GM23248 (cell line): ENCODE measurements around the gene C9orf72. TPM values are rescaled to one million over a fixed set of nuclear protein-coding genes. Genes with fewer than 3 reads are reported as not detected.

ENCODE experiments used
- DNase-seq: peaks from one replicate; pipeline ENCODE4 v3.0.0-alpha.2; 2015
- H2AFZ ChIP-seq: fragments of 200-600 bp; sonication (generic); 2 replicates; pipeline ENCODE4 v1.6.1; 2016; ENCODE audit warnings: antibody characterized with exemption
- H3F3A ChIP-seq: fragments of 200-600 bp; sonication (generic); 2 replicates; pipeline ENCODE4 v1.6.1; 2016; ENCODE audit warnings: mild to moderate bottlenecking, antibody characterized with exemption, mixed run types; ENCODE audit not compliant: insufficient read depth
- H3K27ac ChIP-seq: fragments of 200-600 bp; sonication (generic); 2 replicates; pipeline ENCODE4 v1.5.1; 2016; ENCODE audit warnings: mild to moderate bottlenecking
- H3K27me3 ChIP-seq: fragments of 200-600 bp; sonication (generic); replicated peaks from 2 replicates; pipeline ENCODE4 v1.6.1; 2016; ENCODE audit warnings: mild to moderate bottlenecking; ENCODE audit not compliant: insufficient read depth
- H3K36me3 ChIP-seq: fragments of 200-600 bp; sonication (generic); 2 replicates; pipeline ENCODE4 v1.6.1; 2016; ENCODE audit warnings: low read depth, mild to moderate bottlenecking
- H3K4me1 ChIP-seq: fragments of 200-600 bp; sonication (generic); 2 replicates; pipeline ENCODE4 v1.6.1; 2016; ENCODE audit warnings: mild to moderate bottlenecking; ENCODE audit not compliant: insufficient read depth
- H3K4me2 ChIP-seq: fragments of 200-600 bp; sonication (generic); one replicate; pipeline ENCODE4 v1.6.1; 2016; ENCODE audit warnings: mild to moderate bottlenecking; ENCODE audit not compliant: unreplicated experiment
- H3K4me3 ChIP-seq: fragments of 200-600 bp; sonication (generic); 2 replicates; pipeline ENCODE4 v1.5.1; 2016; ENCODE audit warnings: mild to moderate bottlenecking
- H3K79me2 ChIP-seq: fragments of 200-600 bp; sonication (generic); 2 replicates; pipeline ENCODE4 v1.6.1; 2016; ENCODE audit warnings: mild to moderate bottlenecking; ENCODE audit not compliant: insufficient read depth
- H3K9ac ChIP-seq: fragments of 200-600 bp; sonication (generic); 2 replicates; pipeline ENCODE4 v1.6.1; 2016; ENCODE audit warnings: mild to moderate bottlenecking
- H3K9me2 ChIP-seq: fragments of 200-600 bp; sonication (generic); 2 replicates; pipeline ENCODE4 v1.6.1; 2016; ENCODE audit warnings: mixed run types, mild to moderate bottlenecking, moderate library complexity; ENCODE audit not compliant: insufficient read depth
- H3K9me3 ChIP-seq: fragments of 200-600 bp; sonication (generic); one replicate; pipeline ENCODE4 v1.6.1; 2017; ENCODE audit warnings: low read depth
- H4K20me1 ChIP-seq: fragments of 200-600 bp; sonication (generic); 2 replicates; pipeline ENCODE4 v1.6.0; 2016; ENCODE audit not compliant: insufficient read depth
- EZH2 ChIP-seq: fragments of 200-600 bp; sonication (generic); IDR thresholded peaks from 2 replicates; pipeline ENCODE4 v1.6.1; 2018; ENCODE audit warnings: antibody characterized with exemption, mild to moderate bottlenecking; ENCODE audit not compliant: insufficient read depth, poor library complexity, severe bottlenecking
- EZH2phosphoT487 ChIP-seq: fragments of 200-600 bp; sonication (generic); IDR thresholded peaks from 2 replicates; pipeline ENCODE4 v1.6.1; 2018; ENCODE audit warnings: antibody characterized with exemption, moderate library complexity, mild to moderate bottlenecking, low read depth; ENCODE audit not compliant: insufficient read depth
- WGBS, 2 experiments: methylation state at CpG; one replicate each; pipeline ENCODE4 v1.1.6; 2015 to 2017; ENCODE audit warnings: low lambda C conversion rate in 2 of 2, low coverage in 1 of 2; ENCODE audit errors: missing lambda C conversion rate in 2 of 2; 5-methylcytosine and 5-hydroxymethylcytosine counted together
- in situ Hi-C: fragments of 300-500 bp; cut with MboI; formaldehyde crosslinking; loops from 2 replicates; pipeline ENCODE4 v1.15.0; 2020
- polyA plus RNA-seq: library from polyadenylated mRNA; unstranded; fragments of >200 nt; fragmentation: Nextera tagmentation; extraction: Ambion mirVana; gene quantifications from 2 replicates; pipeline ENCODE4 v1.2.1, GENCODE V29; 2016
- total RNA-seq: library from RNA; depleted of rRNA; stranded (reverse); fragments of >200 nt; shearing (Covaris generic); gene quantifications from 2 replicates; pipeline ENCODE4 v1.2.3, GENCODE V29; 2014

Gene C9orf72
- total and polyA plus RNA-seq, 2 experiments from 2014 or later = 3.3 to 4.0 TPM

DNA sequence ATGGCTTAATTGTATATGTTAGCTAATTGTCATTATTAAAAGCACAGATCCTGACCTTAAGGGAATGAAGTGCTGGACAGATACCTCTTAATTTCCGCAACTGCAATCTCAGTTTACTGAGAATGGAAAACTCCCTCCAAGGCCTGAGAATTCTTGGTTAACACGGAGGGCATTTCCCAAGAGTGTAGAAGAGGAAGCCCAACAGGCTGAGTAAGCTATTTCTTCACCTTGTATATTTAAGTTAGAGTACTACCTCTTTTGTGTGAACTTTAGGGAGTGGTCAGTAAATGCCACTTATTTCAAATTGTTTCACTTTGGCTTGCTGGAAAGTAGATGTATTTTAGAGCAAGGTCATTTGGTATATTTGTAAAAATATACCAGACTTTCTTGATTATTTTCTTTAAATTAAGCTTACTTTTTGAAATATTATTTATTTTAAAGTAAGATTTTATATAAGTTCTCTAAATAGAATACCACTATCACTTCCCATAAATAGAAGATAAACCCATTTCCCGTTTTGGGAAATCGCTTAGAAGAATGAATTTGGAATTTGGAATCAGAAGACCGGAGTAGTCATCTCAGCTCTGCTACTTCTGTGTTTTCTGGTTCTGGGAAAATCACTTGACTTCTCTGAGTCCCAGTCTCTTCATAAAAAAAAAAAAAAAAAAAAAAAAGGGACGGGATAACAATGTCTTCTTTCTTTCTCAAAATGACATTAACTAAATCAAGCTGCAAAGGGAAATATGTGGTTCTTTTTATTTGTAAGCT lies 26.0 kb upstream of the C9orf72 start:
- H3K27me3 ChIP-seq = no peaks in the 10 kb centered on the region
- in situ Hi-C loops = no loop called here
- H3K9me2 ChIP-seq = no peaks in the 10 kb centered on the region

GRCh38 chr9:27595733-27596132 lies 22.5 kb upstream of the C9orf72 start:
- no peak for TF ChIP-seq EZH2phosphoT487
- no peak for TF ChIP-seq EZH2
- Histone ChIP-seq H3K27me3 (no peaks in the 10 kb centered on the region), H3K9me2 (no peaks in the 10 kb centered on the region), H3K36me3 (no peaks in the 10 kb centered on the region), H4K20me1 (no peaks in the 10 kb centered on the region), H3K4me1 (no peaks in the 10 kb centered on the region), H2AFZ (no peak overlapping the region), H3K9ac (no peak overlapping the region), H3K4me2 (no peak overlapping the region), H3K79me2 (no peaks in the 10 kb centered on the region), H3K27ac (no peak overlapping the region), H3F3A (no peaks in the 10 kb centered on the region), H3K9me3 (no peaks in the 10 kb centered on the region), H3K4me3 (no peak overlapping the region)
- in situ Hi-C loops = no loop called here
- 58 to 62% methylated on average over 13 of the region's 13 CpGs for WGBS, 2 experiments
- DNase-seq = no peak

More for the DNA sequence above, 26.0 kb upstream of the C9orf72 start:
- Histone ChIP-seq H4K20me1 (no peaks in the 10 kb centered on the region), H3K4me3 (no peak overlapping the region), H3K4me2 (no peak overlapping the region), H2AFZ (no peak overlapping the region), H3K9ac (no peak overlapping the region), H3K27ac (no peak overlapping the region), H3F3A (no peaks in the 10 kb centered on the region), H3K9me3 (no peaks in the 10 kb centered on the region), H3K79me2 (no peaks in the 10 kb centered on the region), H3K4me1 (no peaks in the 10 kb centered on the region), H3K36me3 (no peaks in the 10 kb centered on the region)
- DNase-seq = no peak
- TF ChIP-seq EZH2phosphoT487 = no peak
- TF ChIP-seq EZH2 = no peak
- 54 to 56% methylated on average over 6 of the region's 6 CpGs for WGBS, 2 experiments

DNA sequence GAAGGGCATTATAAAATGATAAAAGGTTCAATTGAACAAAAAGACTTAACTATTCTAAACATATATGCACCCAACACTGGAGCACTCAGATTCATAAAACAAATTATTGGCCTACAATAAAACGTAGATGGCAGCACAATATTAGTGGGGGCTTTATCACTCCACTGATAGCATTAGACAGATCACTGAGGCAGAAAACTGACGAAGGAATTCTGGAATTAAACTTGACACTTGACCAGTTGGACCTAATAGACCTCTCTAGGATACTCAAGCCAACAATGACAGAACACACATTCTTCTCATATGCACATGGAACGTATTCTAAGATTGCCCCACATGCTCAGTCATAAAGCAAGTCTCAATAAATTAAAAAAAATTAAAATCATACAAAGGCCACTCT lies 18.4 kb upstream of the C9orf72 start:
- H3K4me1 ChIP-seq = no peaks in the 10 kb centered on the region
- H3K9me2 ChIP-seq = no peaks in the 10 kb centered on the region
- no peaks in the 10 kb centered on the region for H3F3A ChIP-seq
- no peaks in the 10 kb centered on the region for H4K20me1 ChIP-seq
- H3K4me3 ChIP-seq = no peak overlapping the region
- H2AFZ ChIP-seq = no peak overlapping the region
- no peak overlapping the region for H3K9ac ChIP-seq
- H3K79me2 ChIP-seq = no peaks in the 10 kb centered on the region
- TF ChIP-seq EZH2 = no peak
- TF ChIP-seq EZH2phosphoT487 = no peak
- WGBS, 2 experiments = 22 to 23% methylated on average over 3 of the region's 3 CpGs
- no peak for DNase-seq
- H3K9me3 ChIP-seq = no peaks in the 10 kb centered on the region
- H3K27me3 ChIP-seq = no peaks in the 10 kb centered on the region
- no peak overlapping the region for H3K4me2 ChIP-seq
- no peak overlapping the region for H3K27ac ChIP-seq
- no peaks in the 10 kb centered on the region for H3K36me3 ChIP-seq
- in situ Hi-C loops = no loop called here

DNA sequence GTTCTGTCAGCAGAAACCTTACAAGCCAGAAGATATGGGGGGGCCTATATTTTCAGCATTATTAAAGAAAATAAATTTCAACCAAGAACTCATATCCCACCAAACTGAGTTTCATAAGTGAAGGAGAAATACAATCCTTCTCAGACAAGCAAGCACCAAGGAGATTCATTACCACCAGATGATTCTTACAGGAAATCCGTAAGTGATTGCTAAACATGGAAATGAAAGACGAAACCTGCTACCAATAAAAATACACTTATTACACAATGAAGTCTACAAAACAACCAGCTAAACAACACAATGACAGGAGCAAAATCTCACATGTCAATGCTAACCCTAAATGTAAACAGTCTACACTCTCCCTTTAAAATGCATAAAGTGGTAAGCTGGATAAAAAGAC lies 17.8 kb upstream of the C9orf72 start:
- H3K4me2 ChIP-seq = no peak overlapping the region
- no peak overlapping the region for H3K4me3 ChIP-seq
- no peak overlapping the region for H3K9ac ChIP-seq
- H2AFZ ChIP-seq = no peak overlapping the region
- no peak for TF ChIP-seq EZH2
- TF ChIP-seq EZH2phosphoT487 = no peak
- no peak for DNase-seq
- no peaks in the 10 kb centered on the region for H3K36me3 ChIP-seq
- 12% methylated on average over 2 of the region's 2 CpGs for WGBS, 2 experiments
- H3K9me3 ChIP-seq = no peaks in the 10 kb centered on the region
- H4K20me1 ChIP-seq = no peaks in the 10 kb centered on the region
- in situ Hi-C loops = no loop called here
- no peak overlapping the region for H3K27ac ChIP-seq
- no peaks in the 10 kb centered on the region for H3K79me2 ChIP-seq
- no peaks in the 10 kb centered on the region for H3K27me3 ChIP-seq
- no peaks in the 10 kb centered on the region for H3K9me2 ChIP-seq
- no peaks in the 10 kb centered on the region for H3K4me1 ChIP-seq
- no peaks in the 10 kb centered on the region for H3F3A ChIP-seq
